Measurements from ENCODE around the gene CCL3.
A peak's percentile ranks its signal among the peaks of the same experiment; 100 is the strongest.
"Not testable (repeated sequence)": the region's sequence is repeated elsewhere in the genome, so short reads cannot be mapped to it uniquely, and the experiment has no call there.

The CCL3 gene

DNA sequence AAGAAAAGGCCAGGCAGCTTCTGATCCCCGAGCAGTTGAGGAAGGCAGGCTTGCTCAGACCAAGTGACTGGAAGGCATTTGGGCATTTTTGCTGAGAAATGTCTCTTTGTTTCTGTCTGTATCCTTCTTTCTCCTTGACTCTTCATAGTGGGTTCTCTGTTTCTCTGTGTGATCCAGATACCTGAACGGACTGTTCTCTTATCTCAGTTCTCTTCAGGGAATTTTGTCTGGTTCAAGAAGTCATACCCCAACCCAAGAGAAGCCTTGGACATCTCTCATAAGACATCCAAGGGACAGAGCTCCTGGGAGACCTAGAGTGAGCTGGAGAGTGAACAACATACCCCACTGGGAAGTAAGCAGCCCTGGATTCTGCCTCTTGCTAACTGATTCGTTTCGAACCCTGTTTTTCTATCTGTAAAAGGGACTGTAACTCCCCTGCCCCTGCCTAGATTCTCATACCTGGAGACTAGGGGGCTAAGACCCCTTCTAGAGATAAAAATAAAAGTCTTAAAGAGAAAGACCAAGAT, 541 bp downstream of the CCL3 start:
- no peak for TF ChIP-seq JUND (IDR thresholded peaks at IDR 0.05; ENCODE audit: low read depth)
- no peak for DNase-seq (ENCODE audit: low read depth in 1 of 2, low spot score in 1 of 2)
- in situ Hi-C loops (cut with HindIII; ENCODE audit: low pct_unique_long_range_greater_than_20kb, low sequenced_read_pairs): no loop called here

DNA sequence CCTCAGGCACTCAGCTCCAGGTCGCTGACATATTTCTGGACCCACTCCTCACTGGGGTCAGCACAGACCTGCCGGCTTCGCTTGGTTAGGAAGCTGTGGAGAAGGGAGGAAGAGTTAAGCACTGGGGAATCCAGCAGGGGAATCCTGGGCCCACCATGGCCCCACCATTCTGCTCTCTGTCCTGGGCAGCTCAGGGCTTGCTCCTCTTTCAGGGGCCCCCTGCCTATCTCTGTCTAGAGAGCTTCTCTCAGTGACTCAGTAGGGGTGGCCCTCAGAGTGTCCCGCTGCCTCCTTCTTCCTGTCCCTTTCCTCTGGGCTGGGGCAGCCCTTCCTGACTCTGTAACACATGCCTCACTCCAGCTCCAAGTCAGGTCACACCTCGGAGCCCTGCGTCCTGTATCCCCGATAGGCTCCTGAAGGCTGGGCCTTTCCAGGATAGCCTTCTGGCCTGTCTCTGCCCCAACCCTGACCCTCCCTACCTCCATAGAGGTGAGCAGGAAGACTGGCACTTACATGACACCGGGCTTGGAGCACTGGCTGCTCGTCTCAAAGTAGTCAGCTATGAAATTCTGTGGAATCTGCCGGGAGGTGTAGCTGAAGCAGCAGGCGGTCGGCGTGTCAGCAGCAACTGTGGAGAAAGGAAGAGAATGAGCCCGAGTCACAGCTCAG, 1.1 kb downstream of the CCL3 start:
- DNase-seq (ENCODE audit: low read depth in 1 of 2, low spot score in 1 of 2): peak in 1 of 2 experiments; percentile 7
- TF ChIP-seq JUND (IDR thresholded peaks at IDR 0.05; ENCODE audit: low read depth): no peak
- in situ Hi-C loops (cut with HindIII; ENCODE audit: low pct_unique_long_range_greater_than_20kb, low sequenced_read_pairs): no loop called here

DNA sequence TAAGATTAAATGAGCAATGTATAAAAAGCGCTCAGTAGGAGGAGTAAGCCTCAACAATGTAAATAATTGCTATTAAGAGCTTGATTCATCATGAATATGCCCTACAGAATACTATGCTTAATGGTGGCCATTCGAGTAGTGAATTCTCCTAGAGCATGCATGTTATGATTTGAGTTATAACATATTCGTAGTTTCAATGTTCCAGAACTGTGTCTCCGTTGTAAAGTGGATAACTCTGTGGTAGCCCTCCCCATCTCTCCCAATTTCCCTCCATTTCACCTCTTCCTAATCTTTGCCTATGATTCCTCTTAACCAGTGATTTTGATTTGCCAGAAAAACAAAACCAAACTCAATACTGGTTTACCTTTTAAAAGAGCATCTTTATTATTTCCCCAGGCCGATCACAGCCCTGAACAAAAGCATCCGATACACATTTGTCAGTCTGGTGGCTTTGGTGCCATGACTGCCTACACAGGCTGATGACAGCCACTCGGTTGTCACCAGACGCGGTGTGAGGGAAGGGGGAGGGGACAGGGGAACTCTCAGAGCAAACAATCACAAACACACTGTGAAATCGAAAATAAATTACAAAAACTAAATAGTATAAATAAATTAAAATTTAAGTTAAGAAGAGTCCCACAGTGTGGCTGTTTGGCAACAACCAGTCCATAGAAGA, 1.9 kb downstream of the CCL3 start:
- in situ Hi-C loops (cut with HindIII; ENCODE audit: low pct_unique_long_range_greater_than_20kb, low sequenced_read_pairs); DNase-seq (ENCODE audit: low read depth in 1 of 2, low spot score in 1 of 2): not testable (repeated sequence)

DNA sequence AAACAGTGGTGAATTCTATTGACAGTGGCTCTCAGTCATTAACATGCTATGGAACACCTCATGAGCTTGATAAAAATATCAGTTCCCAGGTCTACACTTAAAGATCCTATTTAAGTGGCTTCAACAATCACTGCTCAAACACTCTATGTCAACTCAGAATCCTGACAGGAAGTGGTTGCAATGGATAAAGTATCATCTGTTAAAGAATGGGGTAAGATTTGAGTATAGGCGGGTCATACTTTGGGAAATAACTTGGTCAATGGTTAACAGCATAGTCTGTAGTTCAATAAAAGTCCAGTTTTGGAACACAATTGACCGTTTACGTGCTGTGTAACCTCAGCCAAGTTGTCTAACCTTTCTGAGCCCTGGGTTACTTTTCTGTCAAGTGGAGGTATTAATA, 2.5 kb downstream of the CCL3 start:
- in situ Hi-C loops (cut with HindIII; ENCODE audit: low pct_unique_long_range_greater_than_20kb, low sequenced_read_pairs); DNase-seq (ENCODE audit: low read depth in 1 of 2, low spot score in 1 of 2): not testable (repeated sequence)

- TF ChIP-seq JUND (IDR thresholded peaks at IDR 0.05; ENCODE audit: low read depth): no peak
- in situ Hi-C loops (cut with HindIII; ENCODE audit: low pct_unique_long_range_greater_than_20kb, low sequenced_read_pairs): no loop called here
- DNase-seq (ENCODE audit: low read depth in 1 of 2, low spot score in 1 of 2): no peak
These were observed 3.2 kb downstream of the CCL3 start for GRCh38 chr17:36086791-36087190.

- peak in 1 of 2 experiments; percentile 42 for DNase-seq (ENCODE audit: low read depth in 1 of 2, low spot score in 1 of 2)
- in situ Hi-C loops (cut with HindIII; ENCODE audit: low pct_unique_long_range_greater_than_20kb, low sequenced_read_pairs): no loop called here
- TF ChIP-seq JUND (IDR thresholded peaks at IDR 0.05; ENCODE audit: low read depth): no peak
These were observed 4.2 kb downstream of the CCL3 start for GRCh38 chr17:36085765-36086164.

DNA sequence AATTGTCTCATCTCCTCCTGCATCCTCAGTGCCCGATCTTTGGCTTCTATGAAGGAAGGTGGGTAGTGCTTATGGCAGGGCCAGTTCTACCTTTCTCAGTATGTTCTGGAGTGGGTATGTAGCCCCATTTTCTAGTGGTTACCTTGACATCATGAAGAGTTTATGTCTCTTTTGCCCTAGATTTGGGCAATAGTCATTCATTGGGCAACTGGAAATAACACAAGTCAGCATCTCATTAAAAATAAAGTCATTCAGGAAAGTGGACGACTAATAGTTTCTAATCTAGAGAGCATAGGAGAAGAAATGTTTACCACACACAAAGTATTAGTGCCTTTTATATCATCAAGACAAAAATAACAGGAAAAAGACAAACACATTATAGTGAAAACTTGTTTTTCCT, 6.3 kb downstream of the CCL3 start:
- in situ Hi-C loops (cut with HindIII; ENCODE audit: low pct_unique_long_range_greater_than_20kb, low sequenced_read_pairs); DNase-seq (ENCODE audit: low read depth in 1 of 2, low spot score in 1 of 2): not testable (repeated sequence)

DNA sequence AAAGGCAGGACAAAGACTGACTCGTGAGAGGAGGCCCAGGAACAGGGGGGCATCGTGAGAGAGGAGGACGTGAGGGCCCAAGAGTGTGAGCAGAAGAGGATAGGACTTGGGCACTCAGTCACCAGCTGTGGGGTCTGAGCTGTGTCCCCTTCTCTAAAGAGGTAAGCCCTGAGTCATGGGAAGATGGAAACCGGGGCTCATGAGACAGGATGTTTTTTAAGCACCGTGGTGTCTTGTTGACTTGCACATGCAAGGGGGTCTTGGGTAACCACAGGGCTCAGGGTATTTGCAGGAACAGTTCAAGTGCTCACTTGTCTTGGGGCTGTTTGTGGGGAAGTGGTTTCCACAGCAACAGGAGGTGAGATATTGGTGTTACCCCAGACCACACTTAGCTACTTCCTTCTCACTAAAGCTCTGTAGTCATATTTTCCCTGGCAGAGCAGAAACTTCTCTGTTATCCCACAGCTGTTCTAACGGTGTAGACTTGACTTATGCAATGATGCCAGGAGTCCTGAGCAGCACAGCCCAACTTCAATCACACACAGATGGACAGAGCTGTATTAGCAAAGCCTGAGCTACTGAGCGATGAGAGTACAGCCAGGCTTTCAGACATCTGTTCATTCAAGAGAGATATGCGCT, 7.3 kb downstream of the CCL3 start:
- not testable (repeated sequence) for DNase-seq (ENCODE audit: low read depth in 1 of 2, low spot score in 1 of 2)

GRCh38 chr17:36081681-36082471, 8.1 kb downstream of the CCL3 start:
- DNase-seq (ENCODE audit: low read depth in 1 of 2, low spot score in 1 of 2); in situ Hi-C loops (cut with HindIII; ENCODE audit: low pct_unique_long_range_greater_than_20kb, low sequenced_read_pairs): not testable (repeated sequence)

More for the DNA sequence above, 7.3 kb downstream of the CCL3 start:
- in situ Hi-C loops (cut with HindIII; ENCODE audit: low pct_unique_long_range_greater_than_20kb, low sequenced_read_pairs): not testable (repeated sequence)

DNA sequence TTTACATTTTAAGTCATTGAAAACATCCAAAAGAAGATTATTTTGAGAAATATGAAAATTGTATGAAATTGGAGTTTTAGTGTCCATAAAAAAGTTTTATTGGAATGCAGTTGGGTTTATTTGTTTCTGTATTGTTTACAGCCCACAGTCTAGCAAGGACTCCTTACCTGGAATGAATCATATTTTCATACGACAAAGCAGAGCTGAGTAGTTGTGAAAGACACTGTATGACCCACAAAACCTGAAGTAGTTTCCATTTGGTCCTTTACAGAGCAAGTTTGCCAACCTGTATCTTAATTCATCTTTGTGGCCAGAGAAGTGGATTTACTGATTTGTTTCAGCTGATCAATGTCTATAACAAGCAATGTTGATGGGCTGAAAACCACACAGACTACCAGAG, 15.6 kb downstream of the CCL3 start:
- DNase-seq (ENCODE audit: low read depth in 1 of 2, low spot score in 1 of 2): no peak
- no peak for TF ChIP-seq JUND (IDR thresholded peaks at IDR 0.05; ENCODE audit: low read depth)
- in situ Hi-C loops (cut with HindIII; ENCODE audit: low pct_unique_long_range_greater_than_20kb, low sequenced_read_pairs): no loop called here

DNA sequence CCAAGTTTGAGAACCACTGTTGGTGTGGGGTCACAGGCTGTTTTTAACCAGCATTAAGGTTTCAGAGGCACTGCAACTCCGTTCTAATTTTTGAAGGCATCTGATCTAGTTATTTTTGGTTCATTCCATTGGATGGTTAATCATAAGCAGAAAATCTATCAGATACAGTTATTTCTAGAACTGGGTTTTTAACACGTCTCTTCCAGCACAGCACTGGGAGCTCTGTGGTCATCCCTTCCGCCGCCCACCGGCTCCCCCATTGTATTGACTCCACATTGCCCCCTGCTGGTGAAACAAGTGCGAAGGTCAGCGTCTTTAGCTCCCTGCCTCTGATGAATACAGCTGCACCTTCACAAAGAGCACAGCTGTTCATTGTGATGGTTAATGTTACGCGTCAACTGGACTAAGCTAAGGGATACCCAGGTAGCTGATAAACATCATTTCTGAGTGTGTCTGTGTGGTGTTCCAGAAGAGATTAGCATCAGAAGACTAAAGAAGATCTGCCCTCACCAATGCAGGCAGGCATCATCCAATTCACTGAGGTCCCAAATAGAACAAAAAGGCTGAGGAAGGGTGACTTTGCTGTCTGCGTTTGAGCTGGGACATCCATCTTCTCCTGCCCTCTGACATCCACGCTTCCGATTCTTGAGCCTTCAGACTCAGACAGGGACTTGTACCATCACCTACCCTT, 17.4 kb downstream of the CCL3 start:
- TF ChIP-seq JUND (IDR thresholded peaks at IDR 0.05; ENCODE audit: low read depth): no peak
- in situ Hi-C loops (cut with HindIII; ENCODE audit: low pct_unique_long_range_greater_than_20kb, low sequenced_read_pairs): no loop called here
- peak in 1 of 2 experiments; percentile 29 for DNase-seq (ENCODE audit: low read depth in 1 of 2, low spot score in 1 of 2)

DNA sequence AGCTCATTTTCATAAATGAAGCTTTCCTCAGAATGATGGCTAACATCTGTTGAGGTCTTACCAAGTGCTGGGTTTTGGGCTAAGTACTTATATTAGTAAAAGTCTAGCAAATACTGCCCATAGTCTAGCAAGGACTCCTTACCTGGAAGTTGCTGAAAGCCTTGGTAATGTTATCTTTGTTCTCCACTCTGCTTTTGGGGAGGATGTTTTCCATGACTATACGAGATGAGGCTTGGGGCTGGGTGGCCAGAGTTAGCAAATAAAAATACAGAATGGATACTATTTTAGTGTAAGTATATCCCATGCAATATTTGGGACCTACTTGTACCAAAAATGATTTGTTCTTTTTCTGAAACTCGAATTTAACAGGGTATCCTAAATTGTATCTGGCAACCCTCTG, 18.2 kb downstream of the CCL3 start:
- DNase-seq (ENCODE audit: low read depth in 1 of 2, low spot score in 1 of 2): no peak
- no peak for TF ChIP-seq JUND (IDR thresholded peaks at IDR 0.05; ENCODE audit: low read depth)
- in situ Hi-C loops (cut with HindIII; ENCODE audit: low pct_unique_long_range_greater_than_20kb, low sequenced_read_pairs): no loop called here
